Fibroblast of mammary gland (primary cell): ENCODE results near the gene SRGAP1.
"Not testable (repeated sequence)": the region's sequence is repeated elsewhere in the genome, so short reads cannot be mapped to it uniquely, and the experiment has no call there.

ENCODE experiments used
- DNase-seq: peaks from one replicate; pipeline ENCODE4 v3.0.0-alpha.2; 2010; ENCODE audit warnings: low read depth
- H3K4me3 ChIP-seq: 2 replicates; pipeline ENCODE4 v1.5.1; 2011; ENCODE audit warnings: low read depth, mild to moderate bottlenecking, low read length, moderate library complexity; ENCODE audit not compliant: control insufficient read depth
- TF ChIP-seq, protein P1 (sequence below): conservative IDR thresholded peaks from 2 replicates; pipeline ENCODE4 v1.5.1; 2011; ENCODE audit warnings: low read depth, low read length, inconsistent platforms; ENCODE audit not compliant: control insufficient read depth, insufficient read depth

Gene SRGAP1

DNA sequence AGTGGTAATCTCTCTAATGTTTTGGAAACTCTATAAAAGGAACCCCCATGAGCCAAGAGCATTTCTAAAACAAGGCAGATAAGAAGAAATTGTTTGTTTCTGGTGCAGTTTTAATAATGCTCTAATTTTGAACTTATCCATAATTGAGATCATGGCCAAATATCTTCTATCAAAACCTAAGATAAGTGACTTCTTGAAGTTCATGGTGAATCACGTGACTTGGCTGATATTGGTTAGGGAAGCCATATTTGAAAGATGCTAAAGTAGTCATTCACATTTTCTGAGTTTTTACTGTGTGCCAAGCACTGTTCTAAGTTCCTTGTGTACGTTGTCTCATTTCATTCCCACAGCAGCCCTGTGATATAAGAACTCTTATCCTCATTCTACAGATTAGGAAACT is 219.7 kb downstream of the SRGAP1 start:
- TF ChIP-seq, protein P1, sequence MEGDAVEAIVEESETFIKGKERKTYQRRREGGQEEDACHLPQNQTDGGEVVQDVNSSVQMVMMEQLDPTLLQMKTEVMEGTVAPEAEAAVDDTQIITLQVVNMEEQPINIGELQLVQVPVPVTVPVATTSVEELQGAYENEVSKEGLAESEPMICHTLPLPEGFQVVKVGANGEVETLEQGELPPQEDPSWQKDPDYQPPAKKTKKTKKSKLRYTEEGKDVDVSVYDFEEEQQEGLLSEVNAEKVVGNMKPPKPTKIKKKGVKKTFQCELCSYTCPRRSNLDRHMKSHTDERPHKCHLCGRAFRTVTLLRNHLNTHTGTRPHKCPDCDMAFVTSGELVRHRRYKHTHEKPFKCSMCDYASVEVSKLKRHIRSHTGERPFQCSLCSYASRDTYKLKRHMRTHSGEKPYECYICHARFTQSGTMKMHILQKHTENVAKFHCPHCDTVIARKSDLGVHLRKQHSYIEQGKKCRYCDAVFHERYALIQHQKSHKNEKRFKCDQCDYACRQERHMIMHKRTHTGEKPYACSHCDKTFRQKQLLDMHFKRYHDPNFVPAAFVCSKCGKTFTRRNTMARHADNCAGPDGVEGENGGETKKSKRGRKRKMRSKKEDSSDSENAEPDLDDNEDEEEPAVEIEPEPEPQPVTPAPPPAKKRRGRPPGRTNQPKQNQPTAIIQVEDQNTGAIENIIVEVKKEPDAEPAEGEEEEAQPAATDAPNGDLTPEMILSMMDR = no peak
- no peak overlapping the region for H3K4me3 ChIP-seq
- DNase-seq = no peak

DNA sequence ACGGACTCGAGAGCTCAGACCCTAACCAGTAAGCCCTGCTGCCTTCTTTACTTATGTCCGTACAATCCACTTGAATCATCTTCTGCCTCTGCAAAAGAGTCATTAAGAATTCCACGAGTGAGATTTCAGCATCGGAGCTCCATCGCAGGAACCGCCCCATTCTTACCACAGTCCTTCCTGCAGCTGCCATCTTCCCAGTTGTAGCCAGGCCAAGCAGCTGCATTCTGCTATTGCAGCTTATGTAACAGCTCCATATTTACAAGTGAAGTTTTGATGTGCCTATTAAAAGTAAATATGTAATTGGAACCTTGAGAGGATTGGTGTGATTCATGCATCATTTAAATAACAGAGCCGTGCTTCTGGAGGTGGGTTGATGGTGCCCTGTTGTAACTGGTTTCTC is 220.2 kb downstream of the SRGAP1 start:
- TF ChIP-seq, protein P1 = no peak
- H3K4me3 ChIP-seq = no peak overlapping the region
- no peak for DNase-seq

DNA sequence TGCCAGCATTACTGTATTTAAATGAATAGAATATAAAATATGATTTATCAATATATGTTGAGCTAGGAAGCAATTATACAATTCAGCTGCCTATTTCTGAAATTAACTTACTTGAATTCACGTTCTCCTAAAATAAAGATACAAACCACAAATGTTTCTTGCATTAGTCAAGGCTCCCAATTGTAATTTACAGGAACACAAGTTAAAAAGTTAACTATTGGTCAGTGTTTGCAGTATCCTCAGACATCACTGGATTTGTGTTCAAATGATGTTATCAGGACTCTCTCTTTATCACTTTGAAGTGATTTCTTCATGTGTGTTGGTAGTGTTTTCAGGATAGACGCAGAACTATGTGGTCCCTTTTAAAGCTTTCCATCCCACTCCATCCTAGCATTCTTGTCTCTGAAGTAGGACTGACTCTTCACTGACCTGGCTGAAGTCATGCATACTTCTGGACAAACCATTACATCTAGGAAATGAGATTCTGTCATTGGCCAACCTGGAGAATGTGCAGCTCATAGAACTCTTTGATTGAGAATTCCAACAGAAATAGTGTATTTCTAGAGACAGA is 221.5 kb downstream of the SRGAP1 start:
- no peak for DNase-seq
- TF ChIP-seq, protein P1 = no peak
- no peak overlapping the region for H3K4me3 ChIP-seq

DNA sequence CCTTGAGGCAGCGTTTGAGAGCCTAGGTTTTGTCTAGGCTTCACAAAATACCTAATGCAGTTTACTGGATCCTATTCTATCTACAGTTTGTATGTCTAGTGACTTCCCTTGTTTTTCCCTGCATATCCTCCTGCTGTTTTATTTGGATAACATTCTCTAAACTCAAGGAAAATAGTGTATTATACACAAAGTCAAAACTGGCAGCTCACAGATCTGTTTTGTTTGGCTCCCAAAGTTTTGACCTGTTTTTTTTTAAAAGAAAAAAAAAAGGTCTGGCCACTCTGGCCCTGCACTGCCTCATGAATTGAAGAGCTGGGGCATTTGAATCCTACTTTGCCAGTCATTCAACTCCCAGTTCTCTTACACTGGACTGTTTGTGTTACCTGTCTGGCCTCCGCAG is 222.3 kb downstream of the SRGAP1 start:
- no peak overlapping the region for H3K4me3 ChIP-seq
- TF ChIP-seq, protein P1 = no peak
- DNase-seq = no peak

DNA sequence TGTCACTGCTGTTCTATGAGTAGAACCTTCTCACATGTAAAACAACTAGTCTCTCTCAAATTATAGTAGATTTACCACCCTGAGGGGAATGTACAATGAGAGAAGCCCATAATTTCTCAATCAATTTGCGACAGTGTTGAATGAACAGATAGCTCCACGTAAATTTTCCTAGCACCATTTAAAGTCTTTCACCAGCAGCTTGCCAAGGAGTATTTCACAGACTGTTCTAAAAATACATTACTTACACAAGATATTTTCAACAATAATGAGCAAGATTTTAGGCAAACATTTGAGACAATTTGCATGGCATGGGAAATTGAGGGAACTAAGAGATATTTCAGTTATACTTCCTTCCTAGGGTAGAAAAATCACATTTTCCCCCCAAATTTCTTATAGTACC is 226.0 kb downstream of the SRGAP1 start:
- H3K4me3 ChIP-seq = no peak overlapping the region
- TF ChIP-seq, protein P1 = no peak
- DNase-seq = no peak

DNA sequence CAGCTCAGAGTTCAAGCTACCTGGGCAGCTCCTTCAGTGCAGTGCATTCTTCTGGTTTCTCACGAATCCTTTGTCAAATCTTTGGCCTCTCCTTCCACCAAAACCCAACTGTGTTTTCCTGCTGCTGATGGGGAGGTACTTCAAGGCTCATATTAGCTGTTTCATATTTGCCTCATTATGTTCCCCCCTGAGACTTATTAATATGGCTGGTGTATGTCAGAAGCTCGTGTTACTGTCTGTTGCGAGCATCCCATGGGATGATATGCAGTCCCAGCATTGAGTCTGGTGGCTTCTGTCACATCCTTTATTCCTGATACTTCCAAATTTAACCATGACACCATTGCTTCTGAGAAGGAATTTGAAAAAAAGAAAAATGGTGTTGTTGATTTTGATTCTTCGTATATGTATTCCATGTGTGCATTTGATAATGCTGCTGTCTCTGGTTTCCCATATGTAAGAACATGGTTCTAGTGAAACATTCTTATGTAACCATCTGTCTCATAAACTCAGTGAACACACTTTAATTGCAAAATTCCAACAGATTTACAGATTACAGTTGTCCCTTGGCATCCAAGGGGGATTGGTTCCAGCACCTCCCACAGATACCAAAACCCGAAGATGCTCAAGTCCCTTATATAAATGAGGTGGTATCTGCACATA is 228.5 kb downstream of the SRGAP1 start:
- TF ChIP-seq, protein P1 = no peak
- H3K4me3 ChIP-seq = no peak overlapping the region
- no peak for DNase-seq

DNA sequence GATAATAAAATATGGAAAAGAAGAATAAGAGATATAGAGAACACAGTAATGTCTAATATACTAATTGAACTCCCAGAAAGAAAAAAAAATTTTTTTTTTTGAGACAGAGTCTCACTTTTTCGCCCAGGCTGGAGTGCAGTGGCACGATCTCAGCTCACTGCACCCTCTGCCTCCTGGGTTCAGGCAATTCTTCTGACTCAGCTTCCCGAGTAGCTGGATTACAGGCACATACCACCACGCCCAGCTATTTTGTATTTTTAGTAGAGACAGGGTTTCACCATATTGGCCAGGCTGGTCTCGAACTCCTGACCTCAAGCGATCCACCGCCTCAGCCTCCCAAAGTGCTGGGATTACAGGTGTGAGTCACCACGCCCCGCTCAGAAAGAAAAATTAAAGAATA is 232.1 kb downstream of the SRGAP1 start:
- not testable (repeated sequence) for DNase-seq, H3K4me3 ChIP-seq
